ENCODE data around the gene FHOD3. TPM values are rescaled to one million over a fixed set of nuclear protein-coding genes. Genes with fewer than 3 reads are reported as not detected.

The FHOD3 gene
- total RNA-seq: 10 to 100 TPM in 1 of 4 donors, 1 to 10 TPM in 1, under 1 TPM in 1, not detected in 1; 0.26 to 13.8 (median 4.9) TPM

GRCh38 chr18:36297417-36298125 lies at the start of gene FHOD3:
Gene FHOD3, plus strand, starts transcription at chr18:36297713. Its CDS starts 123 bp downstream, at chr18:36297836.
- peak in 1 of 4 experiments; percentile 8 for TF ChIP-seq CTCF (IDR thresholded peaks at IDR 0.05)
- TF ChIP-seq POLR2A (IDR thresholded peaks at IDR 0.05): no peak
- DNase-seq: peak; percentile 36 to 74
- Histone ChIP-seq H3K27ac (peak within 1 kb of the TSS; percentile 17 to 58), H3K9me3 (no peaks in the 10 kb centered on the region), H3K36me3 (no peaks in the 10 kb centered on the region), H3K27me3 (no peaks in the 10 kb centered on the region), H3K4me1 (peaks cover 0 to 17% of the 10 kb centered on the region in 2 donors), H3K4me3 (peak within 1 kb of the TSS; percentile 45 to 49)
- intact Hi-C loops (cut with DNase I; ENCODE audit: low total_unique reads): no loop called here

- no peak for TF ChIP-seq POLR2A (IDR thresholded peaks at IDR 0.05)
- no peak for TF ChIP-seq CTCF (IDR thresholded peaks at IDR 0.05)
- intact Hi-C loops (cut with DNase I; ENCODE audit: low total_unique reads): no loop called here
- DNase-seq: no peak
Observed at GRCh38 chr18:36249392-36249791, 48.1 kb upstream of the FHOD3 start.

GRCh38 chr18:36250827-36251226 lies 46.7 kb upstream of the FHOD3 start:
- H3K36me3 ChIP-seq: no peaks in the 10 kb centered on the region
- H3K27me3 ChIP-seq: no peaks in the 10 kb centered on the region
- H3K9me3 ChIP-seq: no peaks in the 10 kb centered on the region
- TF ChIP-seq POLR2A (IDR thresholded peaks at IDR 0.05) (no peak), CTCF (IDR thresholded peaks at IDR 0.05) (no peak)
- intact Hi-C loops (cut with DNase I; ENCODE audit: low total_unique reads): no loop called here
- H3K4me1 ChIP-seq: no peaks in the 10 kb centered on the region
- H3K4me3 ChIP-seq: no peak overlapping the region
- H3K27ac ChIP-seq: no peak overlapping the region
- no peak for DNase-seq

More at GRCh38 chr18:36249392-36249791, 48.1 kb upstream of the FHOD3 start:
- no peak overlapping the region for H3K4me3 ChIP-seq
- no peaks in the 10 kb centered on the region for H3K4me1 ChIP-seq
- H3K36me3 ChIP-seq: no peaks in the 10 kb centered on the region
- H3K9me3 ChIP-seq: peaks cover 0 to 4% of the 10 kb centered on the region in 2 donors
- H3K27me3 ChIP-seq: no peaks in the 10 kb centered on the region
- no peak overlapping the region for H3K27ac ChIP-seq

- Histone ChIP-seq H3K36me3 (no peaks in the 10 kb centered on the region), H3K4me1 (no peaks in the 10 kb centered on the region), H3K4me3 (no peak overlapping the region), H3K27ac (no peak overlapping the region), H3K27me3 (no peaks in the 10 kb centered on the region), H3K9me3 (no peaks in the 10 kb centered on the region)
- DNase-seq: no peak
- TF ChIP-seq CTCF (IDR thresholded peaks at IDR 0.05) (no peak), POLR2A (IDR thresholded peaks at IDR 0.05) (no peak)
- intact Hi-C loops (cut with DNase I; ENCODE audit: low total_unique reads): no loop called here
Observed at GRCh38 chr18:36255072-36255698, 42.3 kb upstream of the FHOD3 start.

- DNase-seq: no peak
- H3K4me3 ChIP-seq: no peak overlapping the region
- no peaks in the 10 kb centered on the region for H3K27me3 ChIP-seq
- H3K4me1 ChIP-seq: no peaks in the 10 kb centered on the region
- H3K36me3 ChIP-seq: no peaks in the 10 kb centered on the region
- intact Hi-C loops (cut with DNase I; ENCODE audit: low total_unique reads): no loop called here
- no peaks in the 10 kb centered on the region for H3K9me3 ChIP-seq
- no peak overlapping the region for H3K27ac ChIP-seq
- TF ChIP-seq CTCF (IDR thresholded peaks at IDR 0.05) (no peak), POLR2A (IDR thresholded peaks at IDR 0.05) (no peak)
Observed at GRCh38 chr18:36256094-36256493, 41.4 kb upstream of the FHOD3 start.

All from uterus (tissue), 4 donors.